ENCODE data around the gene GRK4. TPM values are rescaled to one million over a fixed set of nuclear protein-coding genes. Genes with fewer than 3 reads are reported as not detected.

Gene GRK4
- total and polyA plus RNA-seq, 2 experiments from 2014 or later, result 5.8 to 6.5 TPM

- in situ Hi-C loops (cut with MboI), result no loop called here
- Histone ChIP-seq H3K79me2 (ENCODE audit: insufficient read depth) (peaks cover 19% of the 10 kb centered on the region; the same call in 1 of the 2 replicates), H3K4me3 (no peak overlapping the region), H3K4me2 (ENCODE audit: unreplicated experiment) (no peak overlapping the region), H3K27ac (no peak overlapping the region), H2AFZ (no peak overlapping the region), H4K20me1 (ENCODE audit: insufficient read depth) (no peaks in the 10 kb centered on the region), H3K36me3 (ENCODE audit: low read depth) (peaks cover 57% of the 10 kb centered on the region), H3K9me3 (ENCODE audit: low read depth) (no peaks in the 10 kb centered on the region), H3K4me1 (ENCODE audit: insufficient read depth) (peaks cover 4% of the 10 kb centered on the region; the same call in 1 of the 2 replicates), H3F3A (ENCODE audit: insufficient read depth) (peaks cover 30% of the 10 kb centered on the region), H3K27me3 (replicated peaks; ENCODE audit: insufficient read depth) (no peaks in the 10 kb centered on the region), H3K9me2 (ENCODE audit: insufficient read depth) (no peaks in the 10 kb centered on the region), H3K9ac (no peak overlapping the region)
- TF ChIP-seq EZH2 (IDR thresholded peaks at IDR 0.05; ENCODE audit: insufficient read depth, poor library complexity, severe bottlenecking) (no peak), EZH2phosphoT487 (IDR thresholded peaks at IDR 0.05; ENCODE audit: insufficient read depth, low read depth) (no peak)
- no peak for DNase-seq
- 94 to 96% methylated on average over 21 of the region's 21 CpGs for WGBS, 2 experiments (ENCODE audit: low coverage in 1 of 2, low lambda C conversion rate in 2 of 2, missing lambda C conversion rate in 2 of 2)
Observed at GRCh38 chr4:2942037-2942531, 21.3 kb upstream of the GRK4 start.

GRCh38 chr4:2942532-2943363, 20.6 kb upstream of the GRK4 start:
- TF ChIP-seq EZH2phosphoT487 (IDR thresholded peaks at IDR 0.05; ENCODE audit: insufficient read depth, low read depth), result no peak
- no peak for TF ChIP-seq EZH2 (IDR thresholded peaks at IDR 0.05; ENCODE audit: insufficient read depth, poor library complexity, severe bottlenecking)
- in situ Hi-C loops (cut with MboI), result no loop called here
- Histone ChIP-seq H3K4me1 (ENCODE audit: insufficient read depth) (no peaks in the 10 kb centered on the region), H3K36me3 (ENCODE audit: low read depth) (peaks cover 62% of the 10 kb centered on the region), H3K4me2 (ENCODE audit: unreplicated experiment) (no peak overlapping the region), H3F3A (ENCODE audit: insufficient read depth) (peaks cover 23% of the 10 kb centered on the region), H3K9me2 (ENCODE audit: insufficient read depth) (no peaks in the 10 kb centered on the region), H3K27me3 (replicated peaks; ENCODE audit: insufficient read depth) (no peaks in the 10 kb centered on the region), H3K4me3 (no peak overlapping the region), H3K27ac (no peak overlapping the region), H3K9ac (no peak overlapping the region), H2AFZ (no peak overlapping the region), H3K79me2 (ENCODE audit: insufficient read depth) (peaks cover 19% of the 10 kb centered on the region; the same call in 1 of the 2 replicates), H4K20me1 (ENCODE audit: insufficient read depth) (no peaks in the 10 kb centered on the region), H3K9me3 (ENCODE audit: low read depth) (no peaks in the 10 kb centered on the region)
- 81 to 88% methylated on average over 20 to 31 of the region's 31 CpGs for WGBS, 2 experiments (ENCODE audit: low coverage in 1 of 2, low lambda C conversion rate in 2 of 2, missing lambda C conversion rate in 2 of 2)
- no peak for DNase-seq

DNA sequence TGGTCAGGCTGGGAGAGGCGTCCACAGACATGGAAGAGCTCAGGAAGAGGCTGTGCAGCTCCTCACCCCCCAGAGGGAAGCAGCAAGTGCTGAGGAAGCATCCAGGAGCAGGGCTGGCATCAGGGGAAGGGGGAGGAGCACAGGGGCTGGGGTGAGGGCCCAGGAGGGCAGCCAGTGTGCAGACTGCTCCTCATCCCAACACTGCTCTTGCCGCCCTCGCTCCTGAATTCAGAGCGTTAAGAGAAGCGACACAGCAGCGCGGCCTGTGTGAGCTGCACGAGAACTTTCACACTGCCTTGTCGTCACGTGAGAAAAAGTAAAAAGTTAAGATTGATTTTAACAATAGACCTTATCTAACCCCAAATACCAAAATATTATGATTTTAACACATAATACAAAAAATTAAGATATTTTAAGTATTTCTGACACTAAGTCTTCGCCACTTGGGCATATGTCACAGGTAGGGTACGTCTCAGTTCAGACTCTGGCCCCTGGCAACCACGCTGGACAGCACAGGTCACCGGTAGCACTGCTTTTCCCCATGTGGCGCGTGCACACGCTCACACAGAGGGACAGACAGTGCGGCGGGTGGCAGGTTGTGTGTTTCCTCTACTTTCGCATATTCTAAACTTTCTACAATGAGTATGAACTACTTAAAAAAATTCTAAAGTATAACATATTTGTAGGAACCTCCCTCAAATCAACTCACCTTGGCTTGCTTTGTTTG, 19.8 kb upstream of the GRK4 start:
- TF ChIP-seq EZH2 (IDR thresholded peaks at IDR 0.05; ENCODE audit: insufficient read depth, poor library complexity, severe bottlenecking) (no peak), EZH2phosphoT487 (IDR thresholded peaks at IDR 0.05; ENCODE audit: insufficient read depth, low read depth) (no peak)
- H3K27me3 ChIP-seq (replicated peaks; ENCODE audit: insufficient read depth), result no peaks in the 10 kb centered on the region
- H2AFZ ChIP-seq, result no peak overlapping the region
- no peak for DNase-seq
- no peak overlapping the region for H3K4me2 ChIP-seq (ENCODE audit: unreplicated experiment)
- H3K27ac ChIP-seq, result no peak overlapping the region
- no peaks in the 10 kb centered on the region for H4K20me1 ChIP-seq (ENCODE audit: insufficient read depth)
- H3K9ac ChIP-seq, result no peak overlapping the region
- no peaks in the 10 kb centered on the region for H3K4me1 ChIP-seq (ENCODE audit: insufficient read depth)
- in situ Hi-C loops (cut with MboI), result no loop called here
- H3F3A ChIP-seq (ENCODE audit: insufficient read depth), result peaks cover 16% of the 10 kb centered on the region; the same call in 1 of the 2 replicates
- 93% methylated on average over 20 of the region's 20 CpGs for WGBS, 2 experiments (ENCODE audit: low coverage in 1 of 2, low lambda C conversion rate in 2 of 2, missing lambda C conversion rate in 2 of 2)
- H3K4me3 ChIP-seq, result no peak overlapping the region
- peaks cover 57% of the 10 kb centered on the region; the same call in 1 of the 2 replicates for H3K36me3 ChIP-seq (ENCODE audit: low read depth)
- H3K79me2 ChIP-seq (ENCODE audit: insufficient read depth), result peaks cover 13% of the 10 kb centered on the region; the same call in 1 of the 2 replicates
- no peaks in the 10 kb centered on the region for H3K9me3 ChIP-seq (ENCODE audit: low read depth)
- H3K9me2 ChIP-seq (ENCODE audit: insufficient read depth), result no peaks in the 10 kb centered on the region

DNA sequence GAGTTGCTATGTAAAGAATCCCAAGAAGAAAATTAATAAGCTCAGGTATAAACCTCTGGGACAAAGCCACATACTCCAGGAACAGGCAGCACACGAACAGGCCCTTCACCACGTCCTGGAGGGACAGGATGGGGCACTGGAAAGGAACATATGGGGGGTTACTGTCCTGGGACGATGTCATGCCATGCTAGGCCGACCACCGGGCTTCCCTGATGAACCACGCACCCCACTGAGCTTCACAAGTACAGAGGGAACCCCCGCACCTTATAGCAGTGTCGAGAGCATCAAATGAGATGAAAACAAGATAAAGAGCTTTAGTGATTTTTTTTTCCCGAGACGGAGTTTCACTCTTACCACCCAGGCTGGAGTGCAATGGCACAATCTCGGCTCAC, 19.3 kb upstream of the GRK4 start:
- 90 to 91% methylated on average over 11 of the region's 11 CpGs for WGBS, 2 experiments (ENCODE audit: low coverage in 1 of 2, low lambda C conversion rate in 2 of 2, missing lambda C conversion rate in 2 of 2)

More for the DNA sequence above, 19.3 kb upstream of the GRK4 start:
- Histone ChIP-seq H3K9me3 (ENCODE audit: low read depth) (no peaks in the 10 kb centered on the region), H3F3A (ENCODE audit: insufficient read depth) (peaks cover 11% of the 10 kb centered on the region; the same call in 1 of the 2 replicates), H3K9me2 (ENCODE audit: insufficient read depth) (no peaks in the 10 kb centered on the region), H3K9ac (no peak overlapping the region), H2AFZ (no peak overlapping the region), H3K79me2 (ENCODE audit: insufficient read depth) (peaks cover 11% of the 10 kb centered on the region), H3K4me2 (ENCODE audit: unreplicated experiment) (no peak overlapping the region), H3K4me3 (no peak overlapping the region), H3K4me1 (ENCODE audit: insufficient read depth) (no peaks in the 10 kb centered on the region), H3K27me3 (replicated peaks; ENCODE audit: insufficient read depth) (no peaks in the 10 kb centered on the region), H3K27ac (no peak overlapping the region), H4K20me1 (ENCODE audit: insufficient read depth) (no peaks in the 10 kb centered on the region), H3K36me3 (ENCODE audit: low read depth) (peaks cover 54% of the 10 kb centered on the region; the same call in 1 of the 2 replicates)
- in situ Hi-C loops (cut with MboI), result no loop called here
- no peak for DNase-seq
- no peak for TF ChIP-seq EZH2 (IDR thresholded peaks at IDR 0.05; ENCODE audit: insufficient read depth, poor library complexity, severe bottlenecking)
- no peak for TF ChIP-seq EZH2phosphoT487 (IDR thresholded peaks at IDR 0.05; ENCODE audit: insufficient read depth, low read depth)

All from GM23248 (cell line).